ENCODE data around the gene ABCA9.
"Not testable (repeated sequence)": the region's sequence is repeated elsewhere in the genome, so short reads cannot be mapped to it uniquely, and the experiment has no call there.

ABCA9 gene

DNA sequence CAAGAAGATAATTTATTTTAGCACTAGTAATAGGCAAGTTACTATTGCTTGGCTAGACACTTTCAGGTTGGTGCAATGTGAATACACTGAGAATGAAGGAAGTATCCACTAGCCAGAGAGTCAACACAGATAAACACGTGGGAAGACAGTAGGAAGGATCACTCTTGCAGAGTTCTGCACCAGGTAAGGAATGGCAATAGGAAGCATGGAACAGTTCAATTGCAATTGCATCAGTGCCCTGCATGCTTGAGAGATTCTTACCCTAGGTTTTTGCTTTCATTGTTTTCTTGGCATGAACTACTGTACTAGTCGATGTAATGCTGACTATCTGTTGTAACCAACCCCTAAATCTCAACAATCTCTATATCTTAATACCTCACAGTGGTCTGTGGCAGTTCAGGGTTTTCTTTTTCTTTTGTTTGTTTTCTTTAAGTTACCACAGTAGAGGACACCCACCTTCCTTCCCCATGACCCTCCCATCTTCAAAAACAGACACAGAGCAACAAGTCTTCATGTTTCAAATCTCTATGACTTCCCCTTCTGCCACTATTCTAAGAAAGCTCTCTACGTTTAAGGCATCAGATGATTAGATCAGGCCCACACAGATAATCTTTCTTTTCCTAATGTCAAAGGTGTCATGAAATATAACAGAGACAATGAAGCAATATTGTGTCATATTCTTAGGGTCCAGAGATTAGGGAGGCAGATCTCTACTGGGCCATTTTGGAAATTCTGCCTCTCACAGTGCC lies 87.5 kb downstream of the ABCA9 start:
- no peak for FAIRE-seq
- no peak for DNase-seq (ENCODE audit: insufficient read length, low spot score)
- no peak for TF ChIP-seq POLR2A (IDR thresholded peaks at IDR 0.05; ENCODE audit: low read depth, low read length)

DNA sequence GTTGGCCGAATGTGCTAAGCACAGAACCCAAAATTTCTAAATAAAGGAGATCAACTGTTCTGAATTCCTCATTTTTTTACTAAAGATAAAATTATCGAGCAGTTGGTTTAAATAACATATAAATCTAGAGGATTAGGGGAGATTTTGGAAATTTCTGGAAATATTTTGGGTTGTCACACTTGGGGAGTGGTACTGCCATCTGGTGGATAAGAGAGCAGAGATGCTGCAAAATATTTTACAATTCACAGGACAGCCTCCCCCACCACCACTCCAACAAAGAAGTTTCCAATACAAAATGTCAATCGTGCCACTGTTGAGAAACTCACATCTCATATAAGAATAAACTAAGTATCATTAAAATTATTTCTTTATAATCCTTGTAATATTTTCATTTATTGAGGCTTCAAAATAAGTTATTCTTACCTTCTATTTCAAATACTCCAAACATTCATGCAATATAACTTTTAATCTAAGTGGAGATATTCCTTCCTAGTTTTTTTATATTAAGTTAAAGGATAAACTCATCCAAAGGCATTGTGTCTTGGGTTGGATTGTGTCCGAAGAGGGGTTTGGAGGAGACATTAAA lies 88.5 kb downstream of the ABCA9 start:
- DNase-seq (ENCODE audit: insufficient read length, low spot score) (peak; percentile 14), FAIRE-seq (no peak)
- TF ChIP-seq POLR2A (IDR thresholded peaks at IDR 0.05; ENCODE audit: low read depth, low read length), result no peak

DNA sequence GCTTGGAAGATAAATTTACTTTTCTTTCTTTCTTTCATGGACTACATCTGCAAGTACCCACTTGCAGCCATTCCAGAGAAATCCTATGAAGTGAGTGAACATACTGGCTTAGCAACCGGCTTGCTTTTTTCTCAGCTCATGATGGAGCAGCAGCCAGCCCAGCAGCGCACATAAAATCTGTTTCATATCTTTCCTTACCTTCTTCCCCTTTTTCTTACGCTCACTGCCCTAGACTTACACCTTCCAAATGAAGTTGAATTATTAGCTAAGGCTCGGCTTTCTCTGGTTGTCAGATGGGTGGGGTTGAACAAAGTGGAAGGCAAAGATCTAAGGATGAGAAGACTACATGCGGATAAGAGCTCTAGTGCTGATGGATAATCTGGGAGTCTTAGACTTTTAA lies 91.6 kb downstream of the ABCA9 start:
- no peak for FAIRE-seq
- no peak for DNase-seq (ENCODE audit: insufficient read length, low spot score)
- TF ChIP-seq POLR2A (IDR thresholded peaks at IDR 0.05; ENCODE audit: low read depth, low read length), result no peak

DNA sequence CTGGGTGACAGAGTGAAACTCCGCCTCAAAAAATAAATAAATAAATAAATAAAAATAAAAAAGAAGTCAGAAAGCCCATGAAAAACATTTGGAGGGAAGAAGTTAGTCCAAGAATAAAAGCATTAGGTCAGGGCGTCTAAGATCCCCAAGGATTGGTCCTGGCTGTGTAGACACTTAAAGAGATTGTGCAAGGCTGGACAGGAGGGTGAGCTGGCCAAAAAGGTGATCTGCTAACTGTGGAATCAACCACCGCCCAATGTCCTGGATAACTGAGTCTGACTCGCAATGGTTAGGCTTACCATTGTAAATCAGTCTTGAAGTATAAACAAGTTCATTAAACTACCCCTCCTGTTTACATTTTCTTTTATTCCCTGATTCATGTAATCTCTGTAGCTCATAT lies 96.8 kb downstream of the ABCA9 start:
- TF ChIP-seq POLR2A (IDR thresholded peaks at IDR 0.05; ENCODE audit: low read depth, low read length), result no peak

DNA sequence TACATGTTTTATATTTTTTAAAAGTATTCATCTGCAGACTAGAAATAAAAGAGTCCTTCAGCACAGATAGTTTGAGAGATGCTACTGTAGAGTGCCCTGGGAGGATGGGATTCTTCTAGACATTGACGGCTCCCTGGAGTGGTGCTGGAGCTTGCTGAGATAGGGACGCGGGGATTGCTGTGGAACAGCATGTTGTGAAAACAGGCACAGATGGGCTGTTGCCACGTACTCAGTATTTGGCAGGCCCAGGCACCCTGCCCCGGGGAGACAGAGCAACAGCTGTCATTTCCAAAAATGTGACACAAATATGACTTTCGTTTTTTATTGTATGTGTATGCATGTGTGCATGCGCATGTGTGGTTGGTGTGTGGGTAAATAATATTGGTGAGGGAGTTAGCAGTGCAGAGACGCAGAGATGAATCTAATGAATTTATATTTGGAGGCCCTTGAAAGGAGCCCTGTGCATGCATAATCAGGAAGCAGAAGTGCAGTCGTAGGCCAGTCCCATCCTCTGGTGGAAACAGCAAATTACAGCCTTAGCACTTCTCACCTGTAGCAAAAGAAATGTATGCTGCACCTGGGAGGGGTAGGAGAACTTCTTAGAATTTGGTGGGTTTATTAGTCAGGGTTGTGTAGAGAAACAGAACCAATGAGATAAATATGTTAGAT lies 99.4 kb downstream of the ABCA9 start:
- DNase-seq (ENCODE audit: insufficient read length, low spot score), result no peak
- FAIRE-seq, result no peak
- TF ChIP-seq POLR2A (IDR thresholded peaks at IDR 0.05; ENCODE audit: low read depth, low read length), result no peak

More for the DNA sequence above, 96.8 kb downstream of the ABCA9 start:
- DNase-seq (ENCODE audit: insufficient read length, low spot score), result no peak
- no peak for FAIRE-seq

DNA sequence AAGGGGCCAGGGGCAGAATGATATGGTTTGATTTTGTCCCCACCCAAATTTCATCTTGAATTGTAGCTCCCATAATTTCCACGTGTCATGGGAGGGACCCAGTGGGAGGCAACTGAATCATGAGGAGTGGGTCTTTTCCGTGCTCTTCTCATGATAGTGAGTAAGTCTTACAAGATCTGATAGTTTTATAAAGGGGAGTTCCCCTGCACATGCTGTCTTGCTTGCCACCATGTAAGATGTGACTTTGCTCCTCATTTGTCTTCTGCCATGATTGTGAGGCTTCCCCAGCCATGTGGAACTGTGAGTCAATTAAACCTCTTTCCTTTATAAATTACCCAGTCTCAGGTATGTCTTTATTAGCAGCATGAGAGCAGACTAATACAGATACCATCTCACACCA lies 101.6 kb downstream of the ABCA9 start:
- DNase-seq (ENCODE audit: insufficient read length, low spot score); FAIRE-seq: not testable (repeated sequence)

DNA sequence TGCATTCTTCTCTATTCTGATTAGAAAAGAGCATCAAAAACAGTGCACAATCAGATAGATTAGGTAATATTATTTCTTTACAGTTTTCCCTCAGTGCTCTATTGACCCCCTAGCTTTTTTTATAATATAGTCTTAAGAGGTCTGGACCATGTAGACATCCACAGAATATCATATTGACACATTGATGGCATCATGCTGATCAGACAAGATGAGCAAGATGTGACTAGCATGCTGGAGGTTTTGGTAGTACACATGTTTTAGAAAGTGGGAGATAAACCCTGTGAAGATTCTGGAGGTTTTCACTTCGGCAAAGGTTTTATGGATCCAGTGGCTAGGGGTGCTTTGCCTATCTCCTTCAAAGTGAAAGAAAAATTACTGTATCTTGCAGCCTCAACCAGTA lies 102.8 kb downstream of the ABCA9 start:
- TF ChIP-seq POLR2A (IDR thresholded peaks at IDR 0.05; ENCODE audit: low read depth, low read length), result no peak
- DNase-seq (ENCODE audit: insufficient read length, low spot score) (no peak), FAIRE-seq (no peak)

DNA sequence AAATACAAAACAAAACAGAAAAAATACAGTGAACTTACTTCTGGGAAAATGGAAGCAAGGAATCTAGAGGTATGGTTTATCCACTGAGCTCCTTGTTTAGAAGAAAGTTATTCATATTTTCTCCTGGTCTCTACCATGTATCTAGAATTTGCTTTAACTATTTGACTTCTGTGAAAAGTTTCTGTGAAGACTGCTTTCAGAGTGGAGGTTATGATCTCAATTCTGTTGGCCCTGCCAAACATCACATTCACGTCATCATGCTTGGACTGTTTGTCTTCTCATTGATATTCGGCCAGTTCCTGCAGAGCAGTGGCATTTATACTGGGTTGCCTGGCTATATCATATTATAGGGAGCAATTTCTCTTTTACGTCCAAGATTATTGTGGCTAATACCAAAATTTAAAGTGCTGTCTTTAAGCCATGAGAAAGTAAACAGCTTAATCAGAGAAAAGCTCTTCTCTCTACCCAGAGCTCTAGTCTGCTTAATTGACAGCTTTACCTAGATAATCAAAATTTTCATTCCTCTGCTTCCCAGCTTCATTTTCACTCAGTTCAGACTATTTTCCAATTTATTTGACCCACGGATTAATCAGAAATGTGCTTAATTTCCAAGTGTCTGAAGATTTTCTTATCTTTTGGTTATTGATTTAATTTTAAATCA lies 105.4 kb downstream of the ABCA9 start, which contains the start of gene ABCA8:
ABCA8 (minus strand) TSS at position 212 of the 661 bp plus-strand sequence. CDS start 13,358 bp downstream, outside the sequence.
- TF ChIP-seq POLR2A (IDR thresholded peaks at IDR 0.05; ENCODE audit: low read depth, low read length), result no peak
- FAIRE-seq (no peak), DNase-seq (ENCODE audit: insufficient read length, low spot score) (no peak)

DNA sequence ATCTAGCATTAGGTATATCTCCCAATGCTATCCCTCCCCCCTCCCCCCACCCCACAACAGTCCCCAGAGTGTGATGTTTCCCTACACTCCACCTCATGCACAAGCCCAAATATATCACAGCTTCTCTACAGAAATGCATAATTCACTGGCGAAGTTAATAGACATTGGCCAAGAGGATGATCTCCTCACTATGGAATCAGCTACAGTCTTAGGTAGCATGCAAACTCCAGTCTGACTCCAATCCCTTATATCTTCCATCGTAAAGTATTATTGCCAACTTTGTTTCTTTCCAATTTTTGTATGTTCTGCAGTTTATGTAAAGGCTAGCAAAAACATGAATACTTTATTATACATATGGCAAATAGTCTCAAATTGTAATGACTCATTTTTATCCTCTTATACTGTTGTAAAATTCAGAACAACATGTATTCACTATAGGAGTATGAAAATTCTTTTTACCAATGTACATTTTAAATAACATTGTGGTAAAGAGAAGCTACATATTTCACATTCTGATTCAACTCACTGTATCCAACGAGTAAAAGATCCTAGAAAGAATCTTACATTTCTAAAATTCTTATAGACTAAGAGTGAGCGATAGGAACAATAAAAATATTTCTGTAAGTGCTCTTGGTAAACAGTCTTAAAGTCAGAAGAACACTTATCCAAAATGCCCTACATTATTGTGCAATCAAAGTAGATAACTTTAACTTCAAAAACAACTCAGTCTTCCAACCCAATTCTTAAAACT lies 106.4 kb downstream of the ABCA9 start:
- DNase-seq (ENCODE audit: insufficient read length, low spot score) (no peak), FAIRE-seq (no peak)
- no peak for TF ChIP-seq POLR2A (IDR thresholded peaks at IDR 0.05; ENCODE audit: low read depth, low read length)

DNA sequence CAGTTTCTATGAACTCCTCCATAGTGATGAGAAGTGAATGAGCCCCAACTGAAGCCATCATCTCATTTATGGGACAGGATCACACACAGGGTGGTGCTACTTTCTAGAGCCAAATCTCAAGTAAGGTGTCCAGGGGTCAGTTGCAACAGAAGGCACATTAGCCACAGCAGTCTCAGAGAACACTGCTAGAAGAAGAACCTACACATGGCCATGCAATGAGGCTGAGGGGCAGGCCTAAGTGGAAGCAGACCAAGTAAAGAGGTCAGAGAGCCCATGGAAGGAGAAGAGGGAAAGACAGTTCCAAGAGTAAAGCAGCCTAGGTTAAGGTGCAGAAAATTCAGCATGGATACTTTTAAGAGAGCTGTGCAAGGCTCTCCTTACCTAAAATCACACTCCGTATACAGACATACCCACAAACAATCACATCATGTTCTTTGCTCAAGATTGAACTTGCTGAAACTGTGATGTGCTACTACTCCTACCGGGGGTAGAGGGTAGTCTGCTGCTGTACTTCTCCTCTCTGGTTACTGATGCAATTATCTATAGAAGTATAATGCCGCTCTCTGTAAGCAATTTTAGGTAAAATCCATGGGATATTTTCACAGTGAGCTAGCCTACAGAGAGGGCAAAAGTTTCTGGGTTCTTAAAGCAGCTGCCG lies 107.3 kb downstream of the ABCA9 start:
- FAIRE-seq (no peak), DNase-seq (ENCODE audit: insufficient read length, low spot score) (no peak)
- no peak for TF ChIP-seq POLR2A (IDR thresholded peaks at IDR 0.05; ENCODE audit: low read depth, low read length)

DNA sequence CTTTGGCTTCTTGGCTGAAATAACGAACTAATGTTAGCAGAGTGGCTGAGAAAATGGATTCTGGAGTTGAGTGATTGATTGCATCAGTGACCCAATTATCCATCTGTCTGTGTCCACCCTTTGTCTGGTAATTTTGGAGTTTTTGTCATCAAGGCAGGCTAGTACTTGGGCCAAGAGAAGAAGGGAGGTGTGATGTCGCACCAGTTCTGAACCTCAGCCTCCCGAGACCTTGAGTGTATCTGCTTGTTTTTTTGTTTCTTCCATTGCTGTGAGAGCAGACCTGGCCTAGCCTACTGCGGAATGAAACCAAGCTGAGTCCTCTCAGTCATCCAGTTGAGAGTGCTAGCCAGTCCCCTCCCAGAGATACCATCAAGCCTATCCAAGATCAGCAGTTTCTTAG lies 110.0 kb downstream of the ABCA9 start:
- FAIRE-seq (no peak), DNase-seq (ENCODE audit: insufficient read length, low spot score) (no peak)
- TF ChIP-seq POLR2A (IDR thresholded peaks at IDR 0.05; ENCODE audit: low read depth, low read length), result no peak

DNA sequence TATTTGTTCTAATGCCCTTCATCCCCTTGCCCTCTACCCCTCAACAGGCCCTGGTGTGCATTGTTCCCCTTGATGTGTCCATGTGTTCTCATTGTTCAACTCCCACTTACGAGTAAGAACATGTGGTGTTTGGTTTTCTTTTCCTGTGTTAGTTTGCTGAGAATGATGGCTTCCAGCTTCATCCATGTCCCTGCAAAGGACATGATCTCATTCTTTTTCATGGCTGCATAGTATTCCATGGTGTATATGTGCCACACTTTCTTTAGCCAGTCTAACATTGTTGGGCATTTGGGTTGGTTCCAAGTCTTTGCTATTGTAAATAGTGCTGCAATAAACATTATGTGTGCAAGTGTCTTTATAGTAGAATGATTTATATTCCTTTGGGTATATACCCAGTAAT lies 112.9 kb downstream of the ABCA9 start:
- DNase-seq (ENCODE audit: insufficient read length, low spot score); FAIRE-seq: not testable (repeated sequence)

DNA sequence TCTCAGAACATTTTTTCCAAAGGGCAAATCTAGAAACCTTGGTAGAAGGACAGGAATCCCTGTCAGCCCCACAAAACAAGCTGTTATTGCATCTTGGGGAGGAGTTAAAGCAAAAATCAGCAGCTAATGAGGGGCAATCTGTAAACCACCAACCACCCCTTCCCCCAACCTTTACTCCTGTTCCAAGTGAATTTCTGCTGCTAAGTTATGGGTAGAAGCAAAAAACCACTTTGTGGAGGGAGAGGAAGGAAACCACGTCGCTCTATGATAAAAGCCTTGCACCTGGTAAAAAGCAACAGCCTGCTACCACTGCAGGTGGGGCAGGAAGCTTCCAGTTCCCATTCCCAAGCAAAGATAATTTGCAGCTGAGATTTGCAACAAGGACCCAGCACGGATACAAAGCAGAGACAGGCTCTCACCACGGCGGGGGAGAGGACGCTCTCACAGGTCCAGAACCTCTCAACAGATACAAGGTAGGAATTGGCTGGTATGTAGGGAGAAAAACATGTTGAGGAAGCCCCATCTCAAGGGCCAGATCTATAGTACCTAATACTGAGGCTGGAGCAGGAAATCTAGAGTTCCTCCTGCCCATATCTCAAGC lies 116.2 kb downstream of the ABCA9 start:
- FAIRE-seq (no peak), DNase-seq (ENCODE audit: insufficient read length, low spot score) (no peak)
- no peak for TF ChIP-seq POLR2A (IDR thresholded peaks at IDR 0.05; ENCODE audit: low read depth, low read length)

DNA sequence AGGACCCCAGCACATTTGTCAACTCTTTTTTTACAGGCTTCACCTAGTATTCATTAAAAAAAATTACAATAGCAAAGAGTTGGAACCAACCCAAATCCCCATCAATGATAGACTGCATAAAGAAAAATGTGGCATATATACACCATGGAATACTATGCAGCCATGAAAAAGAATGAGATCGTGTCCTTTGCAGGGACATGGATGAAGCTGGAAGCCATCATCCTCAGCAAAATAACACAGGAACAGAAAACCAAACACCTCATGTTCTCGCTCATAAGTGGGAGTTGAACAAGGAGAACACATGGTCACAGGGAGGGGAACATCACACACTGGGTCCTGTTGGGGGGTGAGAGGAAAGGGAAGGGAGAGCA lies 116.9 kb downstream of the ABCA9 start:
- FAIRE-seq, result not testable (repeated sequence)

More for the DNA sequence above, 116.9 kb downstream of the ABCA9 start:
- not testable (repeated sequence) for DNase-seq (ENCODE audit: insufficient read length, low spot score)

All from H54 (cell line).